Measurements from ENCODE around the gene TMX2. TPM values are rescaled to one million over a fixed set of nuclear protein-coding genes. Genes with fewer than 3 reads are reported as not detected.

The TMX2 gene
- total RNA-seq, 4 donors from 2014 or later: 44.0 to 82.0 (median 70.9) TPM

DNA sequence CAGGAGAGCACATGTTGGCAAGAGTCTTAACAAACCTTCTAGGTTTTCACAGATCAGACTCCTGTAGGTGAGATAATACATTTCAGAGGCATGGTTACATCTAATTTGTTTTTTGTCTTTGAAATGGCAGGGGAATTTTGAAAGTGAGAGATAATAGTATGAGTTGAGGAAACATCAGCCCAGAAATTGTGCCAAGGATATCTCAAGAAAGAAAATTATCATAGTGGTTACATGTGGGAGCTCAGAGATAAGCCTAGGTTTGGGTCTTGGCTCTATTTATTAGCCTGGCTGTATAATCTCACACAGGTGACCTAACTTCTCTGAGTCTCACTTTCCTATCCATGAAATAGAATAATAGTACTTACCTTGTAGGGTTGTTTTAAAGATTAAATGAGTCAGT, 38.8 kb downstream of the TMX2 start:
- intact Hi-C loops (cut with DNase I): loop anchor here (10.0 kb wide), 1 partner anchor 534 kb away; no protein-coding TSS in a partner anchor
- Histone ChIP-seq H3K4me3 (no peak overlapping the region), H3K27me3 (no peaks in the 10 kb centered on the region), H3K9me3 (no peaks in the 10 kb centered on the region), H3K27ac (peak overlapping the region in 1 of 4 donors; percentile 11), H3K4me1 (peaks cover 0 to 10% (median 0%) of the 10 kb centered on the region in 3 donors), H3K36me3 (peaks cover 0 to 10% (median 0%) of the 10 kb centered on the region in 3 donors)
- TF ChIP-seq, protein P1, sequence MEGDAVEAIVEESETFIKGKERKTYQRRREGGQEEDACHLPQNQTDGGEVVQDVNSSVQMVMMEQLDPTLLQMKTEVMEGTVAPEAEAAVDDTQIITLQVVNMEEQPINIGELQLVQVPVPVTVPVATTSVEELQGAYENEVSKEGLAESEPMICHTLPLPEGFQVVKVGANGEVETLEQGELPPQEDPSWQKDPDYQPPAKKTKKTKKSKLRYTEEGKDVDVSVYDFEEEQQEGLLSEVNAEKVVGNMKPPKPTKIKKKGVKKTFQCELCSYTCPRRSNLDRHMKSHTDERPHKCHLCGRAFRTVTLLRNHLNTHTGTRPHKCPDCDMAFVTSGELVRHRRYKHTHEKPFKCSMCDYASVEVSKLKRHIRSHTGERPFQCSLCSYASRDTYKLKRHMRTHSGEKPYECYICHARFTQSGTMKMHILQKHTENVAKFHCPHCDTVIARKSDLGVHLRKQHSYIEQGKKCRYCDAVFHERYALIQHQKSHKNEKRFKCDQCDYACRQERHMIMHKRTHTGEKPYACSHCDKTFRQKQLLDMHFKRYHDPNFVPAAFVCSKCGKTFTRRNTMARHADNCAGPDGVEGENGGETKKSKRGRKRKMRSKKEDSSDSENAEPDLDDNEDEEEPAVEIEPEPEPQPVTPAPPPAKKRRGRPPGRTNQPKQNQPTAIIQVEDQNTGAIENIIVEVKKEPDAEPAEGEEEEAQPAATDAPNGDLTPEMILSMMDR (IDR thresholded peaks at IDR 0.05): no peak
- no peak for TF ChIP-seq POLR2A (IDR thresholded peaks at IDR 0.05)
- no peak for DNase-seq

DNA sequence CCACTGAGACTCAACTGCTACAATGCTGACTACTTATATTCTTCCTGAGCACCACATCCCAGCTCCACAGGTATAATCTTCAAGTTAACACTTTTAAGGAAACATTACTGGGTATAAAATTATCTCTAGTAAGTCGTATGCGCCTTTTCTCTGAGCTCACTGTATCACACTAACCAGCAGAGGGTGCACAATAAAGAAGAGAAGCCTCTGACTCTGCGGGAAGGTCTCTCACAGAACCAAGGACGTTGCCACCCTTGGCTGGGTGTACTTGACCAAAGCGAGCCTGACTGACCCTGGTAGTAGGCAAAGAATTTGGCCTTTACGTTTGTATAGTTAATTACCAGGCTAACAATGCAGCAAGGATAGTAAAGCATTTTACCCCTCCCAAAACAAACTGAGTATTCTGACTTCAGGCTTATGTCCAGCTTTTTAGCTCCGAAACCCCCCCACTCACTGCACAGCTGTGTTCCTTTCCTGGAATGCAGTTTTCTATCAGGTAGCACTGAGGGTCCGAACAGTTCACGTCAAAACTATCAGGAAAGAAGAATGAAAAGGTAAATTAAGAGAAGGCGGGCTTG, 39.4 kb downstream of the TMX2 start, which contains the start of gene BTBD18:
BTBD18 (minus strand) TSS at position 144 of the 578 bp plus-strand sequence. CDS start 631 bp downstream, outside the sequence.
- Histone ChIP-seq H3K4me3 (no peak within 1 kb of the TSS), H3K27me3 (no peaks in the 10 kb centered on the region), H3K9me3 (no peaks in the 10 kb centered on the region), H3K36me3 (peaks cover 0 to 4% (median 0%) of the 10 kb centered on the region in 3 donors), H3K27ac (peak within 1 kb of the TSS in 1 of 4 donors; percentile 11), H3K4me1 (peaks cover 0 to 10% (median 0%) of the 10 kb centered on the region in 3 donors)
- 47 to 62% methylated on average over 10 of the region's 10 CpGs for WGBS, 2 donors
- intact Hi-C loops (cut with DNase I): loop anchor here (10.0 kb wide), 1 partner anchor 533 kb away; no protein-coding TSS in a partner anchor
- no peak for DNase-seq
- no peak for TF ChIP-seq POLR2A (IDR thresholded peaks at IDR 0.05)
- TF ChIP-seq, protein P1 (IDR thresholded peaks at IDR 0.05): peak in 5 of 6 experiments; percentile 40 to 70 (median 53)

DNA sequence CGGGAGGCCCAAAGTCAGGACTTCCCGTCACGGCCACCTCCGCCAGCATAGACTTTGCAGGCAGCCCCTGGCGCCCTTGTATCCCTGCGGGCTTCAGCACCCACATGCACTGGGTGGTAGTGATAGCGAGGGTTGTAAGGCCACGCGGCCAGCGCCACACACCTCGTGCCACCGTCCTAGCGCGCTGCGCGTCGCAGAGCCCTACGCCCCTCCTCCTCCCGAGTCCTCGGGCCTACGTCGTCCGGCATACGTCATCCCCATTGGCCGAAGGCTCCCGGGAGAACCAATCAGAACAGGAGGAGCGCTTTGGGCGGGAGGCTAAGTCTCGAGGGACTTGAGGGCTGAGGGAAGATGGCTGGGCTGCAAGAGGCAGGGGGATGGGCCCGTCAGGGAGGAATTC, 40.6 kb downstream of the TMX2 start:
- Histone ChIP-seq H3K27ac (no peak overlapping the region), H3K9me3 (no peaks in the 10 kb centered on the region), H3K4me3 (no peak overlapping the region), H3K27me3 (no peaks in the 10 kb centered on the region), H3K36me3 (no peaks in the 10 kb centered on the region), H3K4me1 (peaks cover 0 to 16% (median 0%) of the 10 kb centered on the region in 3 donors)
- DNase-seq: no peak
- WGBS, 2 donors: 91 to 94% methylated on average over 6 to 18 of the region's 30 CpGs
- TF ChIP-seq POLR2A (IDR thresholded peaks at IDR 0.05): no peak
- TF ChIP-seq, protein P1 (IDR thresholded peaks at IDR 0.05): no peak
- intact Hi-C loops (cut with DNase I): loop anchor here (10.0 kb wide), 1 partner anchor 532 kb away; no protein-coding TSS in a partner anchor

DNA sequence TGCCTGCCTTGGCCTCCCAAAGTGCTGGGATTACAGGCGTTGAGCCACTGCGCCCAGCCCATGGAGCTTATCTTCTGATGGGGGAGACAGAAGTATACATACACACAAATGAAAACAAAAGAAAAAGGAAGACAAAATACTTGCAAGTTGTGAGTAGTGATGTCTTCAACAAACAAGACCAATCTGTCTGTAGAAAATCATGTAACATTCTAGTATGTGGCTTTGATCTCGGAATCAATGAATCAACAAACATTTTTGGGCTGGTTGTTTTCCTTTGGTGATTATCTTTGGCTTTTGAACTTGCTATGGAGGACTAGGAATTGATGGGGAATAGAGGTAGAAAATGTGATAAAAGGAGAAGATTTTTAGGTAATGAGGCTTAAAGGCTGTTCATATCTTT, 45.8 kb downstream of the TMX2 start:
- Histone ChIP-seq H3K36me3 (no peaks in the 10 kb centered on the region), H3K4me1 (peaks cover 0 to 13% (median 0%) of the 10 kb centered on the region in 3 donors), H3K27ac (no peak overlapping the region), H3K27me3 (no peaks in the 10 kb centered on the region), H3K4me3 (no peak overlapping the region), H3K9me3 (no peaks in the 10 kb centered on the region)
- intact Hi-C loops (cut with DNase I): loop anchor here (5.0 to 10.0 kb wide), 2 partner anchors 39 to 527 kb away; no protein-coding TSS in a partner anchor
- no peak for DNase-seq
- WGBS, 2 donors: 88 to 100% methylated on average over 2 to 3 of the region's 3 CpGs
- TF ChIP-seq, protein P1 (IDR thresholded peaks at IDR 0.05): no peak
- TF ChIP-seq POLR2A (IDR thresholded peaks at IDR 0.05): no peak

All from esophagus squamous epithelium (tissue), 5 donors.